Activated CD8-positive, alpha-beta memory T cell treated with anti-CD3 and anti-CD28 coated beads, Interleukin-2, amount 50 U/mL, for 1 hour (primary cell): ENCODE data around the gene MXD4.
"Not testable (repeated sequence)": the region's sequence is repeated elsewhere in the genome, so short reads cannot be mapped to it uniquely, and the experiment has no call there.

Experiments used
- DNase-seq: peaks from one replicate; pipeline ENCODE4 v3.0.0-alpha.2; 2020; ENCODE audit errors: extremely low read depth

Gene MXD4

GRCh38 chr4:2275044-2275397, 13.1 kb upstream of the MXD4 start:
- DNase-seq = not testable (repeated sequence)

GRCh38 chr4:2274320-2275043, 12.6 kb upstream of the MXD4 start:
- no peak for DNase-seq

DNA sequence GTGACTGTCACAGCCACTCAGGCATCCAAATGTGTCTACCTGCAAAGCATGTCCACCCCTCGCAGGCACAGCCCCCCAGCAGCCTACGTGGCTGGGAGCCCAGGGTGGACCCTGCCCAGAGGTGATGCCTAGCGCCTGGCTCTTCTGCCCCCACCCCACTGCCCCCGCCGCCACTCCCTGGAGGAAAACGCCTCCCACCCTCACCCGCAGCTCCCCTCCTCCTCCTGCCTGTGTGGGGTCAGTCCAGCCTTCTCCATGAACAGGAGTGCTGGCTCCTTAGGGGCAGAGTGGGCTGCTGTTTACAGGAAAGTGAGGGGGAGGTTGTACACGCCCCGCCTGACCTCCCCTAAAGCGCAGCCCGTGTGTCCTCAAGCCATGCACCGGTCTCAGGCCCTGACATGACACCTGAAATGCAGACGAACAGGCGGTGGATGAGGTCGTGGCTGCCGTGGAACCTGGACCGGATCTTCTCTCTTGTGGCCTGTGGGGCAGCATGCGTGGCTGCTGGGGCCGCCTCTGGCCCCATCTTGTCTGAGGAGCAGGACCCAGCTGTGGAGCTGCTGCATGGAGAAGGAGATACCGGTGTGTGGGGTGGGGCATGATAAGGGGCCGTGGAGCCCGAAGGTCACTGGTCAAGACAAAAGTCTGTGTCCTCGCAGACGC, 11.9 kb upstream of the MXD4 start:
- no peak for DNase-seq

DNA sequence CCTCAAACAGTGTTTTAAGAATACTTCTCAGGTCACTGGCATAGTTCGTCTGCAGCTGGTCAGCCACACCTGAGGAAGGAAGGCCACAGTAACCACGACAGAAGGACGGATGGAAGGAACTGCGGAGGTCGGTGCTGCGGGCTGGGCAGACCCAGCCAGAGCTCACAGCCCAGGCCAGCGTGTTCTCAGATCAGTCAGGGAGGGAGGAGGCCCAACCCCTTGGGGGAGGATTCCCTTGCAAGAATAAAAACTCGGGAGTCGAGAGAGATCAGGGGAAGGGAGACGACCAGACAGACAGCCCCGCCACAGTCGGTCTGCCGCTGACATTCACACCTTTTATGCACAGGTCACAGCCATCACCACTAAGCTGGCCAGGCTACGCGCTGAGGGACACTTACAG, 11.3 kb upstream of the MXD4 start:
- DNase-seq = no peak

GRCh38 chr4:2272828-2273120, 10.9 kb upstream of the MXD4 start:
- DNase-seq = no peak

DNA sequence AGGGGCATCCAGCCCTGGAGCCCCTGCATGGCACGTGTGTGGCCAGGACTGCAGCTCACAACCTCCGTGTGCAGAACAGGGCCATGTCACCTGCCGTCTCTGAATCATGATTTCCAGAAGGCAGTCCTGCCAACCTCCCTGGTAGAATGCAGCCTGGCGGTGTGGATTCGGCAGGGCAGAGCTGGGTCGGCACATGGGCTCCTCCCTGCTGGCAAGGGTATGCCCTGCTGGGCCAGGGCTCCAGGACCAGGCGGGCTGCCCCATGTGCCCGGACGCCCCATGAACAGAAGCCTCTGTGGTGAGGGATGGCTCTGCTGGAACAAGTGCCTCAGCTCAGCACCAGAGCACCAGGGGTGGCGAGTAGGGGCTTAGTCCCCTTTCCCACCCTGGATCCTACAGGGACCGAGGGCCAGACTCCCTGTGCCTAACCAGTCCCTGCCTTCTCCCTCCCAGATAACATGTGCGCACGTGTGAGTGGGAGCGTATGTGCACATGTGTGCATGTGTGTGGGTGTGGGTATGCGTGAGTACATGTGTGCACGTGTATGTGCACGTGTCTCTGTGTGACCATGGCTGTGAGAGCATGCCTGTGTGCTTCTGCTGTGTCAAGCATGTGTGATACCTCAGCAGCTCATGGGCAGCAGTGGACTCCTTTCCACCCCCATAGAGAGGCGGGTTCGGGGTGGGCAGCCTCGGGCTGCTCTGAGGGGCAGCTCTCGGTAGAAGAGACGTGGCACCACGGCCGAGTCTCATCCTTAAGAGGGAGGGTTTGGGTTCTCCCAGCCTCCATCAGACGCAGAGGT, 10.3 kb upstream of the MXD4 start:
- no peak for DNase-seq

DNA sequence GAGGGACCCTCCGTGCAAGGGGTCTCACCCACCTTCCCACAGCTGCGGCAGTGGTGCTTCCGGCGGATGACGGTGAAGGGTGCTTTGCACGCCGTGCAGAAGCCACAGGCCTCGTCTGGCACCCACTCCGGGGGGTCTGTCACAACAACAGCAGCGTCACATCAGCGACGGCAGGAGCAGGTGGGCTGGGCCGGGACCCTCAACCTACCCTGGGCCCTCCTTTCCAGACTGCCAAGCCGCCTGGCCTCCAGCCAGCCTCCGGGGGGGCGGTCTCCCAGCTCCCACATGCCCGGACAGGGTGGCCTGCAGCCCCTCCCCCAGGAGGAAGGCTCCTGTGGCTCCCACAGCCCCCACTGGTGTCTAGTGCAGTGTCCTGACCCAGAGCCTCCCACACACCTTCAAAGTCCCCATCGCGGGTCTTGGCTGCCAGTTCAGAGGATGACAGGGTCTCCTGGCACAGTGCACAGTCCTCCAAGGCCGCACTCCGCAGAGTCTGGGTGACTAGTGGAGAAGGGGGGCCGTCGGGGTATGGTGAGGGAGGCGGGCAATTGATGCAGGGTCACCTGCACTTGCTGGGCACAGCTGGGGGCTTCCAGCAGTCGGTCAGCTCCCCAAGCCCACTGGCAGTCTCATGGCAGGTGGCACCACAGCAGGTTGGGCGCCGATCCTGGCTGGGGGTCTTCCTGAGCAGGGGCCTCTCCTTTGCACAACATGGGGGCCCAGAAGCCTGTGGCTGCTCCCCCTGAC, 9.5 kb upstream of the MXD4 start:
- DNase-seq = no peak

- no peak for DNase-seq
Observed at GRCh38 chr4:2270341-2271165, 8.6 kb upstream of the MXD4 start.

GRCh38 chr4:2269618-2270163, 7.8 kb upstream of the MXD4 start:
- no peak for DNase-seq

- DNase-seq = no peak
Observed at GRCh38 chr4:2269206-2269531, 7.3 kb upstream of the MXD4 start.

DNA sequence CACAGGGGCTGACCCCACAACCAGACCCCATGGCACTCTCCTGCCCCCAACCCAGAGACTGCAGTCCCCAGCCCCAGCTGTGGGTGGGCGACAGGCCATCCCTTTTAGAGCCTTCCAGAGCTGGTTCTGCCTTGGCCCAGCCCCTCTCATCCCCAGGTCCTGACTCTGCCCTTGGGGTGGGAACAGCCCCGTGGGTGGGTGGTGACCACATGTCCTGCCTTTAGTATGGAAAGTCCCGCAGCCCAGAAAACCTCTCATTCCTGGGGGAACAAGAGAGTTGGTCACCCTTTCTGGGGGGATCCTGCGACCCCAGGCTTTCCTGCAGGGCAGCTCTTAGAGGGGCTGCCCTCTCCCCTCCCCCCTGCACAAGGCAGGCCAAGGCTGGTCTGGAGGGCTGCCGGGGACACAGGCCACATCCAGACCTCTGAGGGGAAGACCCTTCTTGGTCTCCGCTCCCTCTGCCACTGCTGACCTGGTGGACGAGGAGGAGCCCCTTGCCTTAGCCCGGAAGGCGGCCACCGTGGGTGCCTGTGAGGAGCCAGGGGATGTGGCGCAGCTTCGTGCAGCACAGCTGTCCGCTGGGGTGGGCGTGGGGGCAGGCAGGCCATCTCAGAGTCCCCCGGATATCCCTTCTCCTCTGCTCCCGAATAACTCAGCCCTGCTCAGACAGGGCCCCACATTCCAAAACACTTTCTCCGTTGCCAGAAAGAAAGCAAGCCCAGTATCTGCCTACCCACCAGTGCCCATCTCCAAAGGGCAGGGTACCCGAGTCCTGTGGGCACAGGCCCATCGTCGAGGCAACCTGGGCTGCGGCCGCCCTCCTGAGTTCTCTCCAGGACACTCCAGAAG, 6.7 kb upstream of the MXD4 start:
- no peak for DNase-seq

- no peak for DNase-seq
Observed at GRCh38 chr4:2267841-2268240, 5.9 kb upstream of the MXD4 start.

GRCh38 chr4:2267320-2267811, 5.5 kb upstream of the MXD4 start:
- DNase-seq = no peak

GRCh38 chr4:2266821-2267220, 4.9 kb upstream of the MXD4 start:
- DNase-seq = no peak

DNA sequence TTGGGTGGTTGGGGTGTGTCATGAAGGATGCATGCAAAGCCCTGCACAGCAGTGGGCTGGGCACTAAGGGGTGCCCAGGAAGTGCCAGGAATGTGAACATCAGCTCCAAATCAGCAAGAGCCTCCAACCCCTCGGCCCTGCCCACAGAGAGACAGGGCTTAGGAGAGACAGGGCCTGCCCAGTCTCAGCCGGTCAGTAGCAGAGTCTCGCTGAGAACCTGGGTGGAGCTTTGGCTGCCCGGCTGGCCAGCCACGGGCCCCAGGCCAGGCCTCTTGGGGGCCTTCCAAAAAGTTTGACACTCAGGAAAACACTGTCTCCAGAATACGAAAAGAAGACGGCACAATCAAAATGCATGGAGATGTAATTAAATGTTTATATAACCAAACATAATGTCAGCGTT, 4.3 kb upstream of the MXD4 start:
- DNase-seq = no peak

GRCh38 chr4:2265113-2266110, 3.5 kb upstream of the MXD4 start:
- no peak for DNase-seq

- no peak for DNase-seq
Observed at GRCh38 chr4:2264481-2265041, 2.7 kb upstream of the MXD4 start.

GRCh38 chr4:2263926-2264321, 2.0 kb upstream of the MXD4 start:
- DNase-seq = no peak

- DNase-seq = no peak
Observed at GRCh38 chr4:2262944-2263250, 988 bp upstream of the MXD4 start.
